MM.1S (cell line): Measurements from ENCODE around the gene AGAP1.

Experiments
- EZH2 ChIP-seq: fragments of 300-600 bp; sonication (generic); optimal IDR thresholded peaks from 2 replicates; pipeline ENCODE3; 2017; ENCODE audit warnings: low read depth, mild to moderate bottlenecking, antibody characterized with exemption, low read length, mixed read lengths
- EZH2phosphoT487 ChIP-seq: fragments of 300-600 bp; sonication (generic); IDR thresholded peaks from 2 replicates; pipeline ENCODE4 v1.6.1; 2018; ENCODE audit warnings: antibody characterized with exemption, low read length
- TF ChIP-seq, protein P1 (sequence below): fragments of 300-600 bp; sonication (generic); IDR thresholded peaks from 2 replicates; pipeline ENCODE4 v1.5.1; 2016; ENCODE audit warnings: antibody characterized with exemption, low read length, mixed read lengths

DNA sequence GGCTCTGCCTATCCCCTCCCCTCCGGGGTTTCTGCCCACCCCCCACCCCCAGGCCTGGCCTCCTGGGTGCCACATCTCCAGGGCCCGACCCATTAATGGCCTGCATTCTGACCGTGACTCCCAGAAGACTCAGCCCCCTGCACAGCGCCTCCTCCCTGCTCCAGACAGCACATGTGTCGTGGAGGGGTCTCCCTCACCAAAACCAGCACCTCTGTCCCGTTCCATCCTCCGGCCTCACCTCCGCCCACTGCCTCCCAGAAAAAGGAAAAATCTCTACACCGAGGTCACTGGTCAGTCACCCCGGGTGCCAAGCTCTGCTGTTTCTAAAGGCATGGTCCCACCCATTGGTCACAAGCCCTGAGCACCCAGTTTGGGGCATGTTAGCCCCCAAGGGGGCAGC lies 609.1 kb downstream of the AGAP1 start:
- TF ChIP-seq, protein P1, sequence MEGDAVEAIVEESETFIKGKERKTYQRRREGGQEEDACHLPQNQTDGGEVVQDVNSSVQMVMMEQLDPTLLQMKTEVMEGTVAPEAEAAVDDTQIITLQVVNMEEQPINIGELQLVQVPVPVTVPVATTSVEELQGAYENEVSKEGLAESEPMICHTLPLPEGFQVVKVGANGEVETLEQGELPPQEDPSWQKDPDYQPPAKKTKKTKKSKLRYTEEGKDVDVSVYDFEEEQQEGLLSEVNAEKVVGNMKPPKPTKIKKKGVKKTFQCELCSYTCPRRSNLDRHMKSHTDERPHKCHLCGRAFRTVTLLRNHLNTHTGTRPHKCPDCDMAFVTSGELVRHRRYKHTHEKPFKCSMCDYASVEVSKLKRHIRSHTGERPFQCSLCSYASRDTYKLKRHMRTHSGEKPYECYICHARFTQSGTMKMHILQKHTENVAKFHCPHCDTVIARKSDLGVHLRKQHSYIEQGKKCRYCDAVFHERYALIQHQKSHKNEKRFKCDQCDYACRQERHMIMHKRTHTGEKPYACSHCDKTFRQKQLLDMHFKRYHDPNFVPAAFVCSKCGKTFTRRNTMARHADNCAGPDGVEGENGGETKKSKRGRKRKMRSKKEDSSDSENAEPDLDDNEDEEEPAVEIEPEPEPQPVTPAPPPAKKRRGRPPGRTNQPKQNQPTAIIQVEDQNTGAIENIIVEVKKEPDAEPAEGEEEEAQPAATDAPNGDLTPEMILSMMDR = no peak
- TF ChIP-seq EZH2 (no peak), EZH2phosphoT487 (no peak)
